A549 (cell line): ENCODE results near the gene SPAG6.
"Not testable (repeated sequence)": the region's sequence is repeated elsewhere in the genome, so short reads cannot be mapped to it uniquely, and the experiment has no call there.

ENCODE experiments used
- EHMT2 ChIP-seq: fragments of 200-600 bp; sonication (generic); IDR thresholded peaks from 2 replicates; pipeline ENCODE4 v1.6.1; 2016; ENCODE audit warnings: antibody characterized with exemption, low read depth, mild to moderate bottlenecking, moderate library complexity
- ESRRA ChIP-seq: fragments of 150-350 bp; IDR thresholded peaks from 2 replicates; pipeline ENCODE4 v1.6.1; 2014; ENCODE audit warnings: mild to moderate bottlenecking, low read length, borderline replicate concordance
- MAZ ChIP-seq: fragments of 150-350 bp; IDR thresholded peaks from 2 replicates; pipeline ENCODE4 v1.6.1; 2014; ENCODE audit warnings: antibody characterized with exemption, low read depth, low read length, borderline replicate concordance
- RAD21 ChIP-seq, 2 experiments: fragments of >200 bp in 1 of 2; sonication (Bioruptor Twin) in 1 of 2; formaldehyde crosslinking in 1 of 2; IDR thresholded peaks in 1 of 2; conservative IDR thresholded peaks in 1 of 2; 2 replicates in 1 of 2; 3 replicates in 1 of 2; pipeline ENCODE4 v1.6.1; 2012 to 2018; ENCODE audit warnings: inconsistent platforms in 1 of 2
- TF ChIP-seq, protein P1 (sequence below): fragments of >200 bp; sonication (Bioruptor Twin); formaldehyde crosslinking; IDR thresholded peaks from 3 replicates; pipeline ENCODE4 v1.5.1; 2016
- TF ChIP-seq, protein P2 (sequence below): fragments of 200-600 bp; sonication (generic); IDR thresholded peaks from 2 replicates; pipeline ENCODE4 v1.6.1; 2016; ENCODE audit warnings: antibody characterized with exemption, mild to moderate bottlenecking, moderate library complexity

DNA sequence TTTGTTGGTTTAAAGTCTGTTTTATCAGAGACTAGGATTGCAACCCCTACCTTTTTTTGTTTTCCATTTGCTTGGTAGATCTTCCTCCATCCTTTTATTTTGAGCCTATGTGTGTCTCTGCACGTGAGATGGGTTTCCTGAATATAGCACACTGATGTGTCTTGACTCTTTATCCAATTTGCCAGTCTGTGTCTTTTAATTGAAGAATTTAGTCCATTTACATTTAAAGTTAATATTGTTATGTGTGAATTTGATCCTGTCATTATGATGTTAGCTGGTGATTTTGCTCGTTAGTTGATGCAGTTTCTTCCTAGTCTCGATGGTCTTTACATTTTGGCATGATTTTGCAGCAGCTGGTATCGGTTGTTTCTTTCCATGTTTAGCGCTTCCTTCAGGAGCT, 61.6 kb downstream of the SPAG6 start:
- TF ChIP-seq MAZ; EHMT2; RAD21 (conservative IDR thresholded peaks at IDR 0.05 in 1 of 2, IDR thresholded peaks at IDR 0.05 in 1 of 2); ESRRA: not testable (repeated sequence)
- TF ChIP-seq, protein P1, sequence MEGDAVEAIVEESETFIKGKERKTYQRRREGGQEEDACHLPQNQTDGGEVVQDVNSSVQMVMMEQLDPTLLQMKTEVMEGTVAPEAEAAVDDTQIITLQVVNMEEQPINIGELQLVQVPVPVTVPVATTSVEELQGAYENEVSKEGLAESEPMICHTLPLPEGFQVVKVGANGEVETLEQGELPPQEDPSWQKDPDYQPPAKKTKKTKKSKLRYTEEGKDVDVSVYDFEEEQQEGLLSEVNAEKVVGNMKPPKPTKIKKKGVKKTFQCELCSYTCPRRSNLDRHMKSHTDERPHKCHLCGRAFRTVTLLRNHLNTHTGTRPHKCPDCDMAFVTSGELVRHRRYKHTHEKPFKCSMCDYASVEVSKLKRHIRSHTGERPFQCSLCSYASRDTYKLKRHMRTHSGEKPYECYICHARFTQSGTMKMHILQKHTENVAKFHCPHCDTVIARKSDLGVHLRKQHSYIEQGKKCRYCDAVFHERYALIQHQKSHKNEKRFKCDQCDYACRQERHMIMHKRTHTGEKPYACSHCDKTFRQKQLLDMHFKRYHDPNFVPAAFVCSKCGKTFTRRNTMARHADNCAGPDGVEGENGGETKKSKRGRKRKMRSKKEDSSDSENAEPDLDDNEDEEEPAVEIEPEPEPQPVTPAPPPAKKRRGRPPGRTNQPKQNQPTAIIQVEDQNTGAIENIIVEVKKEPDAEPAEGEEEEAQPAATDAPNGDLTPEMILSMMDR, result not testable (repeated sequence)
- TF ChIP-seq, protein P2, sequence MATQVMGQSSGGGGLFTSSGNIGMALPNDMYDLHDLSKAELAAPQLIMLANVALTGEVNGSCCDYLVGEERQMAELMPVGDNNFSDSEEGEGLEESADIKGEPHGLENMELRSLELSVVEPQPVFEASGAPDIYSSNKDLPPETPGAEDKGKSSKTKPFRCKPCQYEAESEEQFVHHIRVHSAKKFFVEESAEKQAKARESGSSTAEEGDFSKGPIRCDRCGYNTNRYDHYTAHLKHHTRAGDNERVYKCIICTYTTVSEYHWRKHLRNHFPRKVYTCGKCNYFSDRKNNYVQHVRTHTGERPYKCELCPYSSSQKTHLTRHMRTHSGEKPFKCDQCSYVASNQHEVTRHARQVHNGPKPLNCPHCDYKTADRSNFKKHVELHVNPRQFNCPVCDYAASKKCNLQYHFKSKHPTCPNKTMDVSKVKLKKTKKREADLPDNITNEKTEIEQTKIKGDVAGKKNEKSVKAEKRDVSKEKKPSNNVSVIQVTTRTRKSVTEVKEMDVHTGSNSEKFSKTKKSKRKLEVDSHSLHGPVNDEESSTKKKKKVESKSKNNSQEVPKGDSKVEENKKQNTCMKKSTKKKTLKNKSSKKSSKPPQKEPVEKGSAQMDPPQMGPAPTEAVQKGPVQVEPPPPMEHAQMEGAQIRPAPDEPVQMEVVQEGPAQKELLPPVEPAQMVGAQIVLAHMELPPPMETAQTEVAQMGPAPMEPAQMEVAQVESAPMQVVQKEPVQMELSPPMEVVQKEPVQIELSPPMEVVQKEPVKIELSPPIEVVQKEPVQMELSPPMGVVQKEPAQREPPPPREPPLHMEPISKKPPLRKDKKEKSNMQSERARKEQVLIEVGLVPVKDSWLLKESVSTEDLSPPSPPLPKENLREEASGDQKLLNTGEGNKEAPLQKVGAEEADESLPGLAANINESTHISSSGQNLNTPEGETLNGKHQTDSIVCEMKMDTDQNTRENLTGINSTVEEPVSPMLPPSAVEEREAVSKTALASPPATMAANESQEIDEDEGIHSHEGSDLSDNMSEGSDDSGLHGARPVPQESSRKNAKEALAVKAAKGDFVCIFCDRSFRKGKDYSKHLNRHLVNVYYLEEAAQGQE, result not testable (repeated sequence)
